Left lung (tissue), 10 donors: Measurements from ENCODE around the gene ST8SIA1. TPM values are rescaled to one million over a fixed set of nuclear protein-coding genes. Genes with fewer than 3 reads are reported as not detected.

ENCODE experiments used
- ATAC-seq: fragments of 200-7000 bp; cut with Tn5 transposase; one replicate; pipeline ENCODE4 v1.9.1; 2020; ENCODE audit warnings: moderate library complexity
- DNase-seq, 4 donors: peaks; one replicate each; pipeline ENCODE4 v3.0.0-alpha.2; 2013 to 2020
- H3K27ac ChIP-seq, 2 donors: fragments of 200-600 bp; sonication (generic) in 1 of 2; one replicate each; pipeline versions ENCODE4 v1.5.0 to v1.8.0; 2020 to 2021
- H3K27me3 ChIP-seq, 2 donors: fragments of 200-600 bp; sonication (generic) in 1 of 2; one replicate each; pipeline versions ENCODE4 v1.5.0 to v1.8.0; 2020 to 2021
- H3K36me3 ChIP-seq, 2 donors: fragments of 200-600 bp; sonication (generic) in 1 of 2; one replicate each; pipeline versions ENCODE4 v1.5.0 to v1.8.0; 2020 to 2021
- H3K4me1 ChIP-seq, 2 donors: fragments of 200-600 bp; one replicate each; pipeline ENCODE4 v1.8.0; 2021
- H3K4me3 ChIP-seq, 2 donors: fragments of 200-600 bp; sonication (generic) in 1 of 2; one replicate each; pipeline versions ENCODE4 v1.5.0 to v1.8.0; 2020 to 2021; ENCODE audit warnings: mild to moderate bottlenecking in 1 of 2
- H3K9me3 ChIP-seq, 2 donors: fragments of 200-600 bp; sonication (generic) in 1 of 2; one replicate each; pipeline versions ENCODE4 v1.5.0 to v1.8.0; 2020 to 2021
- intact Hi-C, 2 donors: fragments of 100-400 bp; cut with DNase I; formaldehyde crosslinking; loops; one replicate each; pipeline versions ENCODE4 v1.11.2 to v1.14.2; 2022
- polyA plus RNA-seq, 6 donors: library from polyadenylated mRNA; unstranded; fragments of 120-200 nt; gene quantifications; one replicate each; pipeline ENCODE4 v1.2.1, GENCODE V29; 2013; ENCODE audit not compliant: insufficient read length in 6 of 6
- total RNA-seq, 2 donors: library from RNA; stranded (reverse); fragmentation: NEBNext Ultra II Directional; extraction: Animal tissue kit (Norgen Biotek cat#: 25700); gene quantifications; one replicate each; pipeline ENCODE4 v1.2.1, GENCODE V29; 2021
- TF ChIP-seq, protein P1 (sequence below), 2 donors: fragments of 200-600 bp; sonication (generic) in 1 of 2; IDR thresholded peaks; one replicate each; pipeline versions ENCODE4 v1.5.0 to v1.8.0; 2021; ENCODE audit warnings: antibody characterized with exemption in 2 of 2
- donor health status: DM: no; HTN: yes; CAD: no.
- donor health status: DM: no; HTN: no; CAD: no.

Gene ST8SIA1
- total and polyA plus RNA-seq, 8 donors, result 2.4 to 15.8 (median 10.0) TPM

GRCh38 chr12:22286569-22286968, 47.9 kb downstream of the ST8SIA1 start:
- DNase-seq (no peak), ATAC-seq (no peak)
- Histone ChIP-seq H3K4me3 (no peak overlapping the region), H3K9me3 (no peaks in the 10 kb centered on the region), H3K4me1 (no peaks in the 10 kb centered on the region), H3K27me3 (no peaks in the 10 kb centered on the region), H3K27ac (no peak overlapping the region), H3K36me3 (no peaks in the 10 kb centered on the region)
- intact Hi-C loops, result no loop called here
- TF ChIP-seq, protein P1, sequence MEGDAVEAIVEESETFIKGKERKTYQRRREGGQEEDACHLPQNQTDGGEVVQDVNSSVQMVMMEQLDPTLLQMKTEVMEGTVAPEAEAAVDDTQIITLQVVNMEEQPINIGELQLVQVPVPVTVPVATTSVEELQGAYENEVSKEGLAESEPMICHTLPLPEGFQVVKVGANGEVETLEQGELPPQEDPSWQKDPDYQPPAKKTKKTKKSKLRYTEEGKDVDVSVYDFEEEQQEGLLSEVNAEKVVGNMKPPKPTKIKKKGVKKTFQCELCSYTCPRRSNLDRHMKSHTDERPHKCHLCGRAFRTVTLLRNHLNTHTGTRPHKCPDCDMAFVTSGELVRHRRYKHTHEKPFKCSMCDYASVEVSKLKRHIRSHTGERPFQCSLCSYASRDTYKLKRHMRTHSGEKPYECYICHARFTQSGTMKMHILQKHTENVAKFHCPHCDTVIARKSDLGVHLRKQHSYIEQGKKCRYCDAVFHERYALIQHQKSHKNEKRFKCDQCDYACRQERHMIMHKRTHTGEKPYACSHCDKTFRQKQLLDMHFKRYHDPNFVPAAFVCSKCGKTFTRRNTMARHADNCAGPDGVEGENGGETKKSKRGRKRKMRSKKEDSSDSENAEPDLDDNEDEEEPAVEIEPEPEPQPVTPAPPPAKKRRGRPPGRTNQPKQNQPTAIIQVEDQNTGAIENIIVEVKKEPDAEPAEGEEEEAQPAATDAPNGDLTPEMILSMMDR (IDR thresholded peaks at IDR 0.05), result no peak

GRCh38 chr12:22285846-22286245, 48.7 kb downstream of the ST8SIA1 start:
- TF ChIP-seq, protein P1 (IDR thresholded peaks at IDR 0.05), result no peak
- intact Hi-C loops, result no loop called here
- no peak overlapping the region for H3K27ac ChIP-seq
- H3K4me1 ChIP-seq, result no peaks in the 10 kb centered on the region
- ATAC-seq (no peak), DNase-seq (no peak)
- H3K36me3 ChIP-seq, result no peaks in the 10 kb centered on the region
- no peaks in the 10 kb centered on the region for H3K27me3 ChIP-seq
- H3K9me3 ChIP-seq, result no peaks in the 10 kb centered on the region
- no peak overlapping the region for H3K4me3 ChIP-seq

DNA sequence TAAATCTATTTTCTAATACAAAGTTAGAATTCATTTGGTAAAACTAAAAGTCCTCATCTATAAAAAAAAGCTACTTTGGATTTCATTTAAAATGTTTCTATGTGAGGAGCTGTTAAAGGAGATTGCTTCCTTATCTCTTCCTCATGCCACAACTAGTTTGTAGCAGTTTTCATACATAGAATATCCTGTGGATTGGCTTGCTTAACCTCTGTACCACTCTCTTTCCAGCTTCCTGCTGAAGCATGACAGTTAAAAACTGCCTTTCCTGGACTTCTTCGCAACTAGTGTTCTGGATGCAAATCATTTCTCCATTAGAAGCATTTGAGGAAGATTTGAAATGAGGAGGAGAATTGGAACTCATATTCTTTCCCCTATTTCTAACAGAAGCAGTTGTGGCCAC, 49.6 kb downstream of the ST8SIA1 start:
- H3K4me3 ChIP-seq, result no peak overlapping the region
- TF ChIP-seq, protein P1 (IDR thresholded peaks at IDR 0.05), result no peak
- H3K27me3 ChIP-seq, result no peaks in the 10 kb centered on the region
- no peak overlapping the region for H3K27ac ChIP-seq
- intact Hi-C loops, result no loop called here
- H3K9me3 ChIP-seq, result no peaks in the 10 kb centered on the region
- ATAC-seq (no peak), DNase-seq (no peak)
- H3K4me1 ChIP-seq, result no peaks in the 10 kb centered on the region
- no peaks in the 10 kb centered on the region for H3K36me3 ChIP-seq

GRCh38 chr12:22283508-22283907, 51.0 kb downstream of the ST8SIA1 start:
- no peaks in the 10 kb centered on the region for H3K36me3 ChIP-seq
- no peak for DNase-seq
- H3K9me3 ChIP-seq, result no peaks in the 10 kb centered on the region
- peak overlapping the region in 1 of 2 donors; percentile 70 for H3K27ac ChIP-seq
- TF ChIP-seq, protein P1 (IDR thresholded peaks at IDR 0.05), result no peak
- H3K27me3 ChIP-seq, result no peaks in the 10 kb centered on the region
- no peak overlapping the region for H3K4me3 ChIP-seq
- intact Hi-C loops, result no loop called here
- no peaks in the 10 kb centered on the region for H3K4me1 ChIP-seq
- ATAC-seq, result no peak

DNA sequence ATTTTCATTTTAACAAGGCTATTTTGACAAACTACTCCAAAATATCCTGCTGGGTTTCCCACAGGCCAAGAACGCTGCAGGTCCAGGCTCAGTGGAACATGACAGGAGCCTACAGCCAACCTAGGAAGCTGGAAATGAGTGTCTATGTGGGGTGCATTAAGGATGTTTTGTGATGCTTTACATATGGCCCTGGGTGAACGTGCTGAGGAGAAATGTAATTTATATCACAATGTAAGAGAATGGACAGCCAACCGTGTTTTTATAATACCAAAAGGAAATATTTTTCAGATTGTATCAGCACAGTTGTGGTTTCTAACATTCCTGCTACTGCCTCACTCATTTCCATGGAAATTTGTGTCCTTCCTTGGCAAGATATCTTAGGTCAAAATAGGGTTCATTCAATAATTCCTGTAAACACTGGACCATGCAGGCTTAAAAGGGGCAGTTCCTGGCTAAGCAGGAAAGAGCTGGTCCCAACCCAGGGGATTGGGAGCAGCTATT, 51.5 kb downstream of the ST8SIA1 start:
- Histone ChIP-seq H3K27me3 (no peaks in the 10 kb centered on the region), H3K4me3 (no peak overlapping the region), H3K4me1 (no peaks in the 10 kb centered on the region), H3K36me3 (no peaks in the 10 kb centered on the region), H3K9me3 (no peaks in the 10 kb centered on the region), H3K27ac (peak overlapping the region; percentile 21 to 70)
- DNase-seq (no peak), ATAC-seq (peak; percentile 66)
- intact Hi-C loops, result no loop called here
- TF ChIP-seq, protein P1 (IDR thresholded peaks at IDR 0.05), result no peak
